RWPE2 (cell line): Measurements from ENCODE around the gene THEM5.
A peak's percentile ranks its signal among the peaks of the same experiment; 100 is the strongest.

Experiments
- ATAC-seq: fragments of 200-7000 bp; cut with Tn5 transposase; 3 replicates; pipeline ENCODE4 v1.9.1; 2021; ENCODE audit warnings: low read depth
- DNase-seq: peaks from one replicate; pipeline ENCODE4 v3.0.0-alpha.2; 2020; ENCODE audit warnings: low spot score
- H3K27ac ChIP-seq: fragments of 450-650 bp; 2 replicates; pipeline ENCODE4 v1.5.1; 2017; ENCODE audit warnings: mild to moderate bottlenecking; ENCODE audit not compliant: poor library complexity, severe bottlenecking
- H3K27me3 ChIP-seq: fragments of 250-450 bp; sonication (Bioruptor Pico); 2 replicates; pipeline ENCODE4 v1.5.1; 2021; ENCODE audit warnings: mild to moderate bottlenecking, moderate library complexity; ENCODE audit not compliant: insufficient read depth, poor library complexity, severe bottlenecking
- H3K36me3 ChIP-seq: fragments of 250-450 bp; sonication (Bioruptor Pico); 2 replicates; pipeline ENCODE4 v1.5.1; 2020; ENCODE audit warnings: low read depth, mild to moderate bottlenecking, moderate library complexity
- H3K4me1 ChIP-seq: fragments of 250-450 bp; sonication (Bioruptor Pico); 2 replicates; pipeline ENCODE4 v1.5.1; 2021; ENCODE audit warnings: mild to moderate bottlenecking, moderate library complexity; ENCODE audit not compliant: insufficient read depth, poor library complexity, severe bottlenecking
- H3K4me3 ChIP-seq: fragments of 250-450 bp; sonication (Bioruptor Pico); 2 replicates; pipeline ENCODE4 v1.5.1; 2021; ENCODE audit warnings: mild to moderate bottlenecking, moderate library complexity; ENCODE audit not compliant: severe bottlenecking
- H3K9me3 ChIP-seq: fragments of 250-450 bp; sonication (Bioruptor Pico); 2 replicates; pipeline ENCODE4 v1.5.1; 2021; ENCODE audit warnings: mild to moderate bottlenecking, moderate library complexity; ENCODE audit not compliant: severe bottlenecking
- TF ChIP-seq, protein P1 (sequence below): fragments of 450-650 bp; IDR thresholded peaks from one replicate; pipeline ENCODE4 v1.5.1; 2017; ENCODE audit warnings: mild to moderate bottlenecking, moderate library complexity; ENCODE audit not compliant: poor library complexity, severe bottlenecking

Gene THEM5

GRCh38 chr1:151846686-151847237 is 6.8 kb downstream of the THEM5 start:
- no peaks in the 10 kb centered on the region for H3K36me3 ChIP-seq
- H3K9me3 ChIP-seq = no peaks in the 10 kb centered on the region
- TF ChIP-seq, protein P1, sequence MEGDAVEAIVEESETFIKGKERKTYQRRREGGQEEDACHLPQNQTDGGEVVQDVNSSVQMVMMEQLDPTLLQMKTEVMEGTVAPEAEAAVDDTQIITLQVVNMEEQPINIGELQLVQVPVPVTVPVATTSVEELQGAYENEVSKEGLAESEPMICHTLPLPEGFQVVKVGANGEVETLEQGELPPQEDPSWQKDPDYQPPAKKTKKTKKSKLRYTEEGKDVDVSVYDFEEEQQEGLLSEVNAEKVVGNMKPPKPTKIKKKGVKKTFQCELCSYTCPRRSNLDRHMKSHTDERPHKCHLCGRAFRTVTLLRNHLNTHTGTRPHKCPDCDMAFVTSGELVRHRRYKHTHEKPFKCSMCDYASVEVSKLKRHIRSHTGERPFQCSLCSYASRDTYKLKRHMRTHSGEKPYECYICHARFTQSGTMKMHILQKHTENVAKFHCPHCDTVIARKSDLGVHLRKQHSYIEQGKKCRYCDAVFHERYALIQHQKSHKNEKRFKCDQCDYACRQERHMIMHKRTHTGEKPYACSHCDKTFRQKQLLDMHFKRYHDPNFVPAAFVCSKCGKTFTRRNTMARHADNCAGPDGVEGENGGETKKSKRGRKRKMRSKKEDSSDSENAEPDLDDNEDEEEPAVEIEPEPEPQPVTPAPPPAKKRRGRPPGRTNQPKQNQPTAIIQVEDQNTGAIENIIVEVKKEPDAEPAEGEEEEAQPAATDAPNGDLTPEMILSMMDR = no peak
- DNase-seq (no peak), ATAC-seq (no peak)
- H3K27me3 ChIP-seq = no peaks in the 10 kb centered on the region
- no peak overlapping the region for H3K27ac ChIP-seq
- no peak overlapping the region for H3K4me3 ChIP-seq
- H3K4me1 ChIP-seq = peaks cover 4% of the 10 kb centered on the region

- Histone ChIP-seq H3K27me3 (no peaks in the 10 kb centered on the region), H3K4me1 (peaks cover 10% of the 10 kb centered on the region), H3K36me3 (no peaks in the 10 kb centered on the region), H3K27ac (no peak overlapping the region), H3K9me3 (no peaks in the 10 kb centered on the region), H3K4me3 (no peak overlapping the region)
- DNase-seq (no peak), ATAC-seq (peak; percentile 86)
- TF ChIP-seq, protein P1 = no peak
Measured at GRCh38 chr1:151846062-151846568, 7.4 kb downstream of the THEM5 start.

DNA sequence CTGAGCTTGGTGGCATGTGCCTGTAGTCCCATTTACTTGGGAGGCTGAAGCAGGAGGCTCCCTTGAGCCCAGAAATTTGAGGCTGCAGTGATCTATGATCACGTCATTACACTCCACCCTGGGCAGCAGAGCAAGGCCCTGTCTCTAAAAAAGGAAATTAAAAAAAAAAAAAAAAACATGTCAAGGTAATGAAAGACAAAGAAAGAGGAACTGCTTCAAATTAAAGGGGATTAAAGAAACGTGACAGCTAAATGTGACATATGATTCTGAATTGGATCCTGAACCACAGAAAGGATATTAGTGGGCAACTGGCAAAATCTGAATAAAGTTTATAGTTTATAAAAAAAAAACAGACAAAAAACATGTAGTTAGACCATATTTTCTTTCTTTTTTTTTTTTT is 10.1 kb downstream of the THEM5 start:
- Histone ChIP-seq H3K27ac (no peak overlapping the region), H3K27me3 (no peaks in the 10 kb centered on the region), H3K4me3 (no peak overlapping the region), H3K36me3 (no peaks in the 10 kb centered on the region), H3K4me1 (peaks cover 20% of the 10 kb centered on the region), H3K9me3 (no peaks in the 10 kb centered on the region)
- DNase-seq (no peak), ATAC-seq (no peak)
- TF ChIP-seq, protein P1 = no peak

- Histone ChIP-seq H3K4me3 (no peak overlapping the region), H3K4me1 (peaks cover 32% of the 10 kb centered on the region), H3K9me3 (no peaks in the 10 kb centered on the region), H3K27me3 (no peaks in the 10 kb centered on the region), H3K36me3 (no peaks in the 10 kb centered on the region), H3K27ac (peak overlapping the region; percentile 75)
- no peak for DNase-seq
- ATAC-seq = no peak
- TF ChIP-seq, protein P1 = no peak
Measured at GRCh38 chr1:151841141-151841540, 12.4 kb downstream of the THEM5 start.

DNA sequence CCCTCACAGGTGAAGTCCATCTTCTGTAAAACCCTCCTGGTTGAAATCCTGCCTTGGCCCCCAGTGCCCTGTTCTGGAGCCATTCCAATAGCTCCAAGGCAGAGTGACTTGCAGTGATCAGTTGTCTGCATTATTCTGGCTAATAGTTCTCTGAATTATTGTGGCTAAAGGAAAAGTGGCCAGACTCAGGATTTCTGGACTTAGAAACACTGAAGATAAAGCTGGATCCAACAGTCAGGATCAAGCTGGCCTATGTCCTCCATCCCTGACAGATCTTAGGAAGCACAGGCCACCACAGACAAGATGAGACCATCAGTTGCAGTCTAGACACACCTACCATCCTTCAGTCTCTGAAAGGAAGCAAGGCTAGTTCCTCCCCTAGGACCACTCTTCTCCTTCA is 13.1 kb downstream of the THEM5 start:
- Histone ChIP-seq H3K9me3 (no peaks in the 10 kb centered on the region), H3K4me1 (peaks cover 36% of the 10 kb centered on the region), H3K27me3 (no peaks in the 10 kb centered on the region), H3K4me3 (peak overlapping the region; percentile 25), H3K27ac (peak overlapping the region; percentile 75), H3K36me3 (no peaks in the 10 kb centered on the region)
- DNase-seq (no peak), ATAC-seq (no peak)
- TF ChIP-seq, protein P1 = no peak
